NCI-H226 (cell line): Measurements from ENCODE around the gene YIF1B.
"Not testable (repeated sequence)": the region's sequence is repeated elsewhere in the genome, so short reads cannot be mapped to it uniquely, and the experiment has no call there.

Experiments used
- DNase-seq: peaks from one replicate; pipeline ENCODE4 v3.0.0-alpha.2; 2015

The YIF1B gene

DNA sequence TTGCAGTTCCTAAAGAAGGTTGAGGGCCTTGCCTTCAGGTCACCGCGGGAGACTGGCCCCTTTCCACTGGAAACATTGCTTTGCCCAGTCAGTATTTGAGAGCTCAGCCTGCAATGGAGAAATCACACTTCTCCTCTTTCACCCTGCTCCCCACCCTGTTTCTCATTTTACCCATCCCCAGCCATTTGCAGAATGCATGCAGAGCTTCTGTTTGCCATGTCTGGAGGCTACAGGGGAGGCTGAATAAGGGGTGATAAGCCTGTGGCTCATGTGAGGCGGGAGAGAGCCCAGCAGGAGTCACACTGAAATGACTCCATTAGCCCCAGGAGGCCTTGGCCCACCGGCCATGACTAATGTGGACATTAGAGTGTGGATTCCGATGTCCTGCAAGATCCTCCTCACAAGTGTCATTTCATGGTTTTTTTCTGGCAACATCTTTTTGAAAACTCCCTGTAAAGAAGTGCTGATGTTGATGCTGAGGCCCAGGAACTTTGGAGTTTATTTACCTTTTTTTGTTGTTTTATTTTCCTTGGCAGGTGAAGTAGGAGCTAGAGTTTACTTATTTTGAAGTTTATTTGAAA, 45.1 kb downstream of the YIF1B start:
- no peak for DNase-seq

DNA sequence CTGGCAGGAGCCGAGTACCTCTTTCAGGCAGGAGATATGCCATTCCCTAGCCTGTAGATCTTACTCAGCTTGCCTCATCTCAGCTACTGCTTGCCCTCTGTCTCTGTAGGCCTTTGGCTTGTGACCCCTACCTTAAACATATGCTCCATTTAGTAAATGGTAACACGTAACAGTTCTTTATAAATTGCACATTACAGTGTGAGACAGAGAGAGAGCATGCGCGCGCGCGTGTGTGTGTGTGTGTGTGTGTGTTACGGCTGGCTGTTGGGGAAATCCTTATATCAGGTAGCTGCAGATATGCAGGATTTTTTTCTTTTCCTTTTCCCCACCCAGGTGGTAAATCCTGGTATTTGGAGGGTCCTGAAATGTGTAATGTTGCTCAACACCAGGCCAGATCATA, 47.2 kb downstream of the YIF1B start:
- no peak for DNase-seq

DNA sequence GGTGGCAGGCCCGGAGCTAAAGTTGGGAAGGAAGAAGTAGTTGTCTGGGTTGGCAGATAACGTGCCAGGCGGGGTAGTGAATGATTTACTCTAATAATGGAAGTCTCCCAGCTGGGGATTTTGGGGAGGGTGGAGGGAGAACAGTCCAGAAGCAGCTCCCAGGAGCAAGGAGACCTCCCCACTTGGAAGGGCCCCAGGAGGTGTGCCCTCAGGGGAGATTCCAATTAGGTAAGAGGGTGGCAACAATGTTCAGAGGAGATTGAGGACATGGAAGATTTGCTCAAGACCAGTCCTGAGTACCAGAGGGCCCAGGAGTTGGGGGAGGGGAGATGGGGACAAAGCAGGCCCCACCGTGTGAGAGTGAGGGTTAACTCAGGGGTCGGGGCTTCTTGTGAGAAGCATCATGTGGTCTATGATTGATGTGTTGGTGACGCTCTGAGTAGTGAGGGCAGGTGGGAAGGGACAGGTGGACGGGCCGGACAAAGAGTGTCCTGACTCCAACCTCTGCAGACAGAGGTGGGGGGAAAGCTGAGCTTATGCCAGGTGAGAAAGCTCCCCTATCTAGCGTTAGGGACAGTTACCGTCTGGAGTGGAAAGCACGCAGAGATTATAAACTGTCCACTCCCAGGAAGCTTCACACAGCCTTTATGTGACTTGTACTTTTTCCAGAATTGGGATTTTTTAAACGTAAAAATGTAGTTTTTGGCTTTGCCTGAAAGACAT, 47.8 kb downstream of the YIF1B start:
- DNase-seq = peak; percentile 11

DNA sequence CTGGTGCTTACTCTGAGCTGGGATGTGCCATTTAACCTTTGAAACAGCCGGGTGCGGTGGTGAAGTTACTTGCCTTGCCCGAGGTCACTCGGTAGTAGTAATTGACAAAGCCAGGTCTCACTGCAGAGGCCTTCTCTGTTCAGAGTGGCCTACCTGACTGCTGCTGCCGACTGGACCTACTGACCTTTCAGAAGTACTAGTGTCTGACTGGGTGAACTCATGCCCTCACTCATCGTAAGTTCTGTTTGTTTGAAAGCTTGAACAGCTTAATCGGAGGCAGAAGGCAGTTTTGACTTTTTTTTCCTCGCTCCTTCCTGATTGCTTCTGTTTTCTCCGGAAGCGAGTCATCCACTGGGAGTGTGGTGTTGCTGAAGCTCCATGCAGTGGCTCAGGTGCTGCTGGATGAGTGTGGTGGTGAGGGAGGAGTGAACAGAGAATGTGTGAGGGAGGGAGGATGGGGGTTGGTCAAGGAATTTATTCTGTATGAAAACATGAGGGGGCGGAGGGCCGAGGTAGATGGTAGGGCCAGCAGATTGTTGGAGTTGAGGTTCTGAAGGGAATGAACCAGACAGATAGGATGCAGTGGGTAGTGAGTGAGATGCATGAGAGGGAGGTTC, 48.7 kb downstream of the YIF1B start:
- peak; percentile 79 for DNase-seq

DNA sequence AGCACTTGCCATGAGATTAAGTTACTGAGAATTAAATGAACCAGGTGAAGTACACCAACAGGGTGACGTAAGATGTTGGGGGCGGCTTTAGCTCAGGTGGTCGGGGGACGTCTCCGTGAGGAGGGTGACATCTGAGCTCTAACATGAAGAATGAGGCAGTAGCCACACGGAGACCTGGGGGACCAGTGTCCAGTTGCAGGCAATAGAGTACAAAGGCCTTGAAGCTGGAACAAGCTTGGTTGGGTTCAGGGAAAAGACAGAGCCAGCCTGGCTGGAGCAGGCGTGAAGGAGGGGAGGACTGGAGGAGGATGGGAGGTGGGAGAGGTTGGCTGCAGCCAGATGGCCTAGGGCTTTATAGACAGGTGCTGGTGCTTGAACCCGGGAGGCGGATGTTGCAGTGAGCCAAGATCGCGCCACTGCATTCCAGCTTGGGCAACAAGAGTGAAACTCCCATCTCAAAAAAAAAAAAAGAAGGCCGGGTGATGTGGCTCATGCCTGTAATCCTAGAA, 49.8 kb downstream of the YIF1B start:
- DNase-seq = peak; percentile 15

DNA sequence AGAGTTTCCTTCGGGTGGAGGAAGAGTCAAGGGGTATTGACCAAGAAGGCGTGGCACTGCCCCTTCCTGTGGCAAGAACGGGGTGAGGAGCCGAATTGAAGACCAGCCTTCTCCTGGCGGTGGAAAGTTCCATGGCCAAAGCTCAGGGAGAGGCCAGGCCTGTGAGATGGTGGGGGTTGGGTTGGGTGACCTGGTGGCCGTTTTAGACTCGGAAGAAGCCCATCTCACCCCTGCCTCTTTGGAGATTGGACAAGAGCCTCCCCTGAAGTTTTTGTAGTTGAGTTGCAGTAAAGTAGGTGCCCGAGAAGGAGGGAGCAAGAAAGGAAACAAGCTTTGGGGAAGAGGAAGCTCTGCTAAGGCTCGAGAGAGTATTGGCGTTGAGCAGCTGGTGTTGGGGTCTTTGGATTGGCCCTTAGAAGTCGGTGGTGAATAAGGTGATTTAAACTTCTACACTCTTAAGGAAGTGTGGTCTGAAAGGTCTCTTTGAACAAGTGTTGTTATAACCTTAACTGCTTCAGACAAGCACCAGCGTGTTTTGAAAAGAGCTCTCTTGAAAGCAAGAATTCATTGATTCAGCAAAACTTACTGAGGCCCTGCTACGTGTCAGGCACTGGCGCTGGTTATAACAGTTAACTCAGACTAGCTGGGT, 50.4 kb downstream of the YIF1B start:
- no peak for DNase-seq

DNA sequence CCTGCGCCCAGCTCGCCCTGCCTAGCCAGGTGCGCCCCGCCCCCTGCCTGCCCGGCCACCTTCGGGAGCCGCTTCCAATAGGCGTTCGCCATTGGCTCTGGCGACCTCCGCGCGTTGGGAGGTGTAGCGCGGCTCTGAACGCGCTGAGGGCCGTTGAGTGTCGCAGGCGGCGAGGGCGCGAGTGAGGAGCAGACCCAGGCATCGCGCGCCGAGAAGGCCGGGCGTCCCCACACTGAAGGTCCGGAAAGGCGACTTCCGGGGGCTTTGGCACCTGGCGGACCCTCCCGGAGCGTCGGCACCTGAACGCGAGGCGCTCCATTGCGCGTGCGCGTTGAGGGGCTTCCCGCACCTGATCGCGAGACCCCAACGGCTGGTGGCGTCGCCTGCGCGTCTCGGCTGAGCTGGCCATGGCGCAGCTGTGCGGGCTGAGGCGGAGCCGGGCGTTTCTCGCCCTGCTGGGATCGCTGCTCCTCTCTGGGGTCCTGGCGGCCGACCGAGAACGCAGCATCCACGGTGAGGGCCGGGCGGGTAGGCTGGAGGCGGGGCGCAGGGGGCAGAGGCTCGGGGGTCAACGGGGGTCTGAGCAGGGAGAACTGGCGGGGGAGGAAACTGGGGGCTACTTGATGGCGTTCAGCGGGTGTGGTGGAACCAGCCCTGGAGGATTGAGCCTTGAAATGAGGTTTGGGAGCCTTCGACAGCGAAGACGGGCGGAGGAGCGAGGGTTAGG, 51.1 kb downstream of the YIF1B start, which contains the start of gene SPINT2:
SPINT2 (plus strand) TSS at position 88 of the 727 bp plus-strand sequence; CDS start at position 408, 320 bp downstream.
- no peak for DNase-seq

DNA sequence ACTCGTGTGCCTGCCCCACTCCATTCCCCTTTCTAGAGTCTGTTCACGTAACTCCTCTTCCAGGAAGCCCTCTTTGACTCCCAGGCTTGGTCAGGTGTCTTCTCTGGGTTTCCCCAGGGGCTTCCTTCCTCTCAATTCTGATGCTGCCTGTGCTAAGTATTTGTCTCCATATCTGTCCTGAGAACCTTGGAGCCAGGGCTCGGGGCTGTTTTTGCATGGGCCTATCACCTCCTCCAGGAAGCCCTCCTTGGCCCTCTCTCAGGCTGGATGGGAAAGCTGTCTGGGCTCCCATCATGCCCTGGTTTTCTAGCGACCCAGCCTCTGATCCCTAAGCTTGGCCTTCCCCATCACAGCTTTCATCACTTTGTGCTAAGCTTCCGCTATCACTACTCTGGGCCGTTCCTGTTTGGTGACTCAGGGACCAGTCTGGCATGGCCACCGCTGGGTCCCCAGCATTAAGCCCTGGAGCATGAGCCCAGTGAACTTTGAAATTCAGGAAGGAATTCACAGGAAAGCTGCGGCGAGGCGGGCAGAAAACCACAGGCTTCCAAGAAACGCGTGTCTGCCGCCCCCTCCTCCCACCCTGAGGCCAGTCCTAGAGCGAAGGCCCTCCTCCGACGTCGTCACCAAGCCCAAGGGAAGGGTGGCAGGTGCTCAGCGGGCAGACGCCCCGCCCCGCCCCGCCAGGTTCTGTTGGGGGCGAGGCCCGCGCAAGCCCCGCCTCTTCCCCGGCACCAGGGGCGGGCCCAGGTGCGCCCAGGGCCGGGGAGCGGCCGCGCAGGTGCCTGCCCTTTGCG, 51.9 kb downstream of the YIF1B start:
- DNase-seq = peak; percentile 31

DNA sequence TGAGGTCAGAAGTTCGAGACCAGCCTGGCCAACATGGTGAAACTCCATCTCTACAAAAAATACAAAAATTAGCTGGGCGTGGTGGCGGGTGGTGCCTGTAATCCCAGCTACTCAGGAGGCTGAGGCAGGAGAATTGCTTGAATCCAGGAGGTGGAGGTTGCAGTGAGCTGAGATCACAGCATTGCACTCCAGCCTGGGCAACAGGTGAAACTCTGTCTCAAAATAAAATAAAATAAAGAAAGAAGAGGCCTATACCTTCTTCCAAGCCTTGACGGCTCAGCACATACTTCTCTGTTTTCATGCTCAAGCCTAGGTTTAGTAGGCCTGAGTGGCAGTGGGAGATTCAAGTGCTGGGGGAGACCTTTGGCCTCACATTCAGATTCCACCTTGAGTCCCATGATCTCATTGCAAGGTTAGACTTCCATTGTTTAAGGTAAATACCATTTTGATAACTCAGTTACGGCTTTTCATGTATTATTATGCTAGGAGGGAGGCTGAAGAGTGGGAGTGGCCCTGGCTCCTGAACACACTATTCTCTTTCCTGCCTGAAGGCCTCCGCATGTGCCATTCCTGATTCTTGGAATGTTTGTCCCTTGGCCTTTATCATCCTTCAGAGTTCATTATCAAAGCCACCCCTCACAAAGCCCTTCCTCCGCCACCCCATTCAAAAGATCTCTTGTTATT, 53.0 kb downstream of the YIF1B start:
- DNase-seq = no peak

DNA sequence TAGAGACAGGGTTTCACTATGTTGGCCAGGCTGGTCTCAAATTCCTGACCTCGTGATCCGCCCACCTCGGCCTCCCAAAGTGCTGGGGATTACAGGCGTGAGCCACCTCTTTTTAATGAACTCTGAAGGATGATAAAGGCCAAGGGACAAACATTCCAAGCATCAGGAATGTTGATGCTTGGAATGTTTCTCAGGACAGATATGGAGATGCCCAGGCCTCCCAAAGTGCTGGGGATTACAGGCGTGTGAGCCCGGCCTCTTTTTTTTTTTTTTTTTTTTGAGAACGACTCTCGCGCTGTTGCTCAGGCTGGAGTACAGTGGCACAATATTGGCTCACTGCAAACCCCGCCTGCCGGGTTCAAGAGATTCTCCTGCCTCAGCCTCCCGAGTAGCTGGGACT, 53.8 kb downstream of the YIF1B start:
- DNase-seq = not testable (repeated sequence)

DNA sequence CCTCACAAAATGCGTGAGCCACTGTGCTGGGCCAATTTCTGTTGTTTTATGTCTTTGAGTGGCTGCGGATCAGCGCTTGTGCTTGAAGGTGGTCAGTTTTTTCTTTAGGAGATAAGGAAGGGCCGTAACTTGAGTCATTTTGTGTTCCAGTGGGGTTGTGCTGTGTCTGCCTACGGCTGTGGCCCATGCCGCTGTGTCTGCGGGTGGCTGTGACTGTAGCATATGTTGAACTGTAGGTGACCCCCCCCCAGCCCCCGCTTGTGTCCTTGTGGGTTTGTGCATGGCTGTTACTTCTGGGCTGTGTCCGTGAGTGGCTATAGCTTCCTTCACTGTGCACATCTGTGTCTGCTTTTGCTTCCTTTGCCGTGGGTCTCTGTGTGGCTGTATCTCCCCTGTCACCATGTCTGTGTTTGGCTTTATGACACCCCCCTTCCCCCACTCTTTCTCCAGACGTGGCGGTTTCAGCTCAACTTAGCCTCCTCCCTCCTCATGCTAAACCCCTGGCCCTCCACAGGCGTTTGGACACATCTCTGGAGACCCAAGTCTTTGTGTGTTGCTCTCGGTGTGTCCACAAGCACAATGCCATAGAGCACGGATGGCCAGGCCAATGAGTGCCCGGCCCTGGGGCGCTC, 60.2 kb downstream of the YIF1B start:
- DNase-seq = no peak

DNA sequence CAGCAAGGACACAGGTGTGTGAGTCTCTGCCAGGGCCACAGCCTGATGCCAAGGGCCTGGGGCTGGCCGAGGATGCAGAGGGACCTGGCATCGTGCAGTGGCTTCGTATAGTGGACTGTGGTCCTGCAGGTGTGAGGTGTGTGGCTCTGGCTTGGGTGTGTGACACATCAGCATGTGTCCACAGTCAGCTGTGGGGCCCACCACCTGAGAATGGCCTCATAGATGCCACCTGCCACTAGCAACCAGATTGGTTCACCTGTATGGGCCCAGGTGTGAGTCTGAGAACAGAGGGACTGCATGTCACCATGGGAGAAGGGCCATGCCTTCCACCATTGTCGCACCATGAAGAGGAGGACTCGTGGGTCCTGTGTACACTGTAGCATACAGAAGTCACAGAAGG, 62.0 kb downstream of the YIF1B start:
- DNase-seq = no peak
